GM12878 (cell line): ENCODE results near the gene ZNF304.

Source experiments
- ASH2L ChIP-seq: fragments of 300-600, 200-600 bp; sonication (generic); IDR thresholded peaks from 2 replicates; pipeline ENCODE4 v1.6.1; 2017; ENCODE audit warnings: low read depth, mild to moderate bottlenecking, borderline replicate concordance
- BHLHE40 ChIP-seq, 2 experiments: fragments of 450-650 bp in 1 of 2; IDR thresholded peaks; 2 replicates each; pipeline ENCODE4 v1.6.1; 2011 to 2017; ENCODE audit warnings: low read depth in 2 of 2, borderline replicate concordance in 1 of 2, improper control_type of control experiment in 1 of 2, low read length in 1 of 2, mild to moderate bottlenecking in 1 of 2
- CBX3 ChIP-seq: fragments of 200-600 bp; sonication (generic); IDR thresholded peaks from 2 replicates; pipeline ENCODE4 v1.6.1; 2016; ENCODE audit warnings: low read depth, borderline replicate concordance
- ETV6 ChIP-seq, 2 experiments: fragments of 450-650 bp in 1 of 2; IDR thresholded peaks in 1 of 2; conservative IDR thresholded peaks in 1 of 2; 2 replicates each; pipeline ENCODE4 v1.6.1; 2014; ENCODE audit warnings: antibody characterized with exemption in 1 of 2, borderline replicate concordance in 1 of 2, low read depth in 1 of 2, mild to moderate bottlenecking in 1 of 2, moderate library complexity in 1 of 2
- MYC ChIP-seq: IDR thresholded peaks from 2 replicates; pipeline ENCODE4 v1.6.1; 2011; ENCODE audit warnings: mild to moderate bottlenecking, low read length, moderate library complexity, inconsistent platforms; ENCODE audit not compliant: insufficient read depth, insufficient replicate concordance, insufficient read length, severe bottlenecking
- NR2C1 ChIP-seq: fragments of 450-650 bp; IDR thresholded peaks from 2 replicates; pipeline ENCODE4 v1.6.1; 2017; ENCODE audit warnings: antibody characterized with exemption, mild to moderate bottlenecking, moderate library complexity
- NR2C2 ChIP-seq: IDR thresholded peaks from 2 replicates; pipeline ENCODE4 v1.6.1; 2011; ENCODE audit warnings: borderline replicate concordance, low read depth; ENCODE audit not compliant: control insufficient read depth, insufficient read length
- RFX5 ChIP-seq: IDR thresholded peaks from 2 replicates; pipeline ENCODE4 v1.6.1; 2011; ENCODE audit warnings: low read depth, low read length, improper control_type of control experiment
- SUZ12 ChIP-seq: fragments of 200-600 bp; sonication (generic); IDR thresholded peaks from one replicate; pipeline ENCODE4 v1.6.1; 2018; ENCODE audit warnings: antibody characterized with exemption, mild to moderate bottlenecking; ENCODE audit not compliant: unreplicated experiment
- YBX1 ChIP-seq: fragments of 450-650 bp; IDR thresholded peaks from 2 replicates; pipeline ENCODE4 v1.6.1; 2016; ENCODE audit warnings: antibody characterized with exemption
- TF ChIP-seq, protein P1 (sequence below): fragments of 450-650 bp; IDR thresholded peaks from 2 replicates; pipeline ENCODE4 v1.6.1; 2014; ENCODE audit warnings: mild to moderate bottlenecking
- TF ChIP-seq, protein P2 (sequence below), 3 experiments: IDR thresholded peaks in 2 of 3; conservative IDR thresholded peaks in 1 of 3; 2 replicates each; pipeline ENCODE4 v1.5.1; 2011; ENCODE audit warnings: low read depth in 3 of 3, low read length in 3 of 3, mild to moderate bottlenecking in 3 of 3, control low read depth in 2 of 3, moderate library complexity in 2 of 3, inconsistent platforms in 1 of 3, mixed read lengths in 1 of 3; ENCODE audit not compliant: control insufficient read depth in 2 of 3, insufficient read depth in 1 of 3; ENCODE audit errors: extremely low read depth in 1 of 3
- TF ChIP-seq, protein P3 (sequence below): IDR thresholded peaks from 2 replicates; pipeline ENCODE4 v1.6.1; 2012; ENCODE audit warnings: low read depth, low read length, improper control_type of control experiment
- TF ChIP-seq, protein P4 (sequence below): fragments of 450-650 bp; IDR thresholded peaks from 2 replicates; pipeline ENCODE4 v1.6.1; 2018; ENCODE audit warnings: borderline replicate concordance, mild to moderate bottlenecking; ENCODE audit not compliant: partially characterized antibody

DNA sequence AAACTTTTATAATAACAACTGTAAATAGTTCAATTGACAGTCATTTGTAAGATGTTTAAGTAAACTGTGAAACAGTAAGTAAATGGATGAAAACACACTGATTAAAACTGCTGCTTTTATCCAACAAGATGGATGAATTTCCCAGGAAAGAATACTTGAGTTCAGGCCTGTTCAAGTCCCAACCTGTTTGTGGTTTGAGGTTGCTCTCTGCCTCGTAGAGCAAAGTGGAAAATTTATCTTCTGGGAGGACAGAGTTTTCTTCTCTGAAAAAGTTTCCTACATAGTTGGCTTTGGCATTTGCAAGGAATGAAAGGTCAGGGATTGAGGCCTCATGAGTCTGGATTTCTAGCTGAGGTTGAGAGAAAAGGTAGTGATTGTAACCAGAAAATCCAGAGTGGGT, 46.0 kb upstream of the ZNF304 start:
- TF ChIP-seq, protein P1, sequence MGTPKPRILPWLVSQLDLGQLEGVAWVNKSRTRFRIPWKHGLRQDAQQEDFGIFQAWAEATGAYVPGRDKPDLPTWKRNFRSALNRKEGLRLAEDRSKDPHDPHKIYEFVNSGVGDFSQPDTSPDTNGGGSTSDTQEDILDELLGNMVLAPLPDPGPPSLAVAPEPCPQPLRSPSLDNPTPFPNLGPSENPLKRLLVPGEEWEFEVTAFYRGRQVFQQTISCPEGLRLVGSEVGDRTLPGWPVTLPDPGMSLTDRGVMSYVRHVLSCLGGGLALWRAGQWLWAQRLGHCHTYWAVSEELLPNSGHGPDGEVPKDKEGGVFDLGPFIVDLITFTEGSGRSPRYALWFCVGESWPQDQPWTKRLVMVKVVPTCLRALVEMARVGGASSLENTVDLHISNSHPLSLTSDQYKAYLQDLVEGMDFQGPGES = no peak
- TF ChIP-seq, protein P2, sequence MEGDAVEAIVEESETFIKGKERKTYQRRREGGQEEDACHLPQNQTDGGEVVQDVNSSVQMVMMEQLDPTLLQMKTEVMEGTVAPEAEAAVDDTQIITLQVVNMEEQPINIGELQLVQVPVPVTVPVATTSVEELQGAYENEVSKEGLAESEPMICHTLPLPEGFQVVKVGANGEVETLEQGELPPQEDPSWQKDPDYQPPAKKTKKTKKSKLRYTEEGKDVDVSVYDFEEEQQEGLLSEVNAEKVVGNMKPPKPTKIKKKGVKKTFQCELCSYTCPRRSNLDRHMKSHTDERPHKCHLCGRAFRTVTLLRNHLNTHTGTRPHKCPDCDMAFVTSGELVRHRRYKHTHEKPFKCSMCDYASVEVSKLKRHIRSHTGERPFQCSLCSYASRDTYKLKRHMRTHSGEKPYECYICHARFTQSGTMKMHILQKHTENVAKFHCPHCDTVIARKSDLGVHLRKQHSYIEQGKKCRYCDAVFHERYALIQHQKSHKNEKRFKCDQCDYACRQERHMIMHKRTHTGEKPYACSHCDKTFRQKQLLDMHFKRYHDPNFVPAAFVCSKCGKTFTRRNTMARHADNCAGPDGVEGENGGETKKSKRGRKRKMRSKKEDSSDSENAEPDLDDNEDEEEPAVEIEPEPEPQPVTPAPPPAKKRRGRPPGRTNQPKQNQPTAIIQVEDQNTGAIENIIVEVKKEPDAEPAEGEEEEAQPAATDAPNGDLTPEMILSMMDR (IDR thresholded peaks at IDR 0.05 in 2 of 3, conservative IDR thresholded peaks at IDR 0.05 in 1 of 3; ENCODE audit: control insufficient read depth in 2 of 3, extremely low read depth in 1 of 3, insufficient read depth in 1 of 3, low read depth in 3 of 3, low read length in 3 of 3) = no peak
- TF ChIP-seq, protein P3, sequence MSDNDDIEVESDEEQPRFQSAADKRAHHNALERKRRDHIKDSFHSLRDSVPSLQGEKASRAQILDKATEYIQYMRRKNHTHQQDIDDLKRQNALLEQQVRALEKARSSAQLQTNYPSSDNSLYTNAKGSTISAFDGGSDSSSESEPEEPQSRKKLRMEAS = no peak
- TF ChIP-seq RFX5 = no peak
- no peak for TF ChIP-seq ETV6 (conservative IDR thresholded peaks at IDR 0.05 in 1 of 2, IDR thresholded peaks at IDR 0.05 in 1 of 2; ENCODE audit: borderline replicate concordance in 1 of 2, low read depth in 1 of 2)
- no peak for TF ChIP-seq BHLHE40 (IDR thresholded peaks at IDR 0.05; ENCODE audit: borderline replicate concordance in 1 of 2, low read depth in 2 of 2, low read length in 1 of 2)
- no peak for TF ChIP-seq CBX3
- no peak for TF ChIP-seq NR2C2
- TF ChIP-seq MYC = no peak
- TF ChIP-seq SUZ12 = no peak
- TF ChIP-seq, protein P4, sequence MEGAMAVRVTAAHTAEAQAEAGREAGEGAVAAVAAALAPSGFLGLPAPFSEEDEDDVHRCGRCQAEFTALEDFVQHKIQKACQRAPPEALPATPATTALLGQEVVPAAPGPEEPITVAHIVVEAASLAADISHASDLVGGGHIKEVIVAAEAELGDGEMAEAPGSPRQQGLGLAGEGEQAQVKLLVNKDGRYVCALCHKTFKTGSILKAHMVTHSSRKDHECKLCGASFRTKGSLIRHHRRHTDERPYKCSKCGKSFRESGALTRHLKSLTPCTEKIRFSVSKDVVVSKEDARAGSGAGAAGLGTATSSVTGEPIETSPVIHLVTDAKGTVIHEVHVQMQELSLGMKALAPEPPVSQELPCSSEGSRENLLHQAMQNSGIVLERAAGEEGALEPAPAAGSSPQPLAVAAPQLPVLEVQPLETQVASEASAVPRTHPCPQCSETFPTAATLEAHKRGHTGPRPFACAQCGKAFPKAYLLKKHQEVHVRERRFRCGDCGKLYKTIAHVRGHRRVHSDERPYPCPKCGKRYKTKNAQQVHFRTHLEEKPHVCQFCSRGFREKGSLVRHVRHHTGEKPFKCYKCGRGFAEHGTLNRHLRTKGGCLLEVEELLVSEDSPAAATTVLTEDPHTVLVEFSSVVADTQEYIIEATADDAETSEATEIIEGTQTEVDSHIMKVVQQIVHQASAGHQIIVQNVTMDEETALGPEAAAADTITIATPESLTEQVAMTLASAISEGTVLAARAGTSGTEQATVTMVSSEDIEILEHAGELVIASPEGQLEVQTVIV = no peak
- no peak for TF ChIP-seq YBX1
- TF ChIP-seq NR2C1 = no peak
- no peak for TF ChIP-seq ASH2L
